ENCODE measurements around the gene SLC38A5. TPM values are rescaled to one million over a fixed set of nuclear protein-coding genes. Genes with fewer than 3 reads are reported as not detected.

Gene SLC38A5
- total RNA-seq, 4 donors from 2014 or later = 24.2 to 63.0 (median 46.2) TPM

GRCh38 chrX:48466696-48467095 is 3.4 kb downstream of the SLC38A5 start:
- Histone ChIP-seq H3K27ac (no peak overlapping the region), H3K4me3 (no peak overlapping the region), H3K4me1 (peaks cover 3% of the 10 kb centered on the region), H3K27me3 (no peaks in the 10 kb centered on the region), H3K9me3 (no peaks in the 10 kb centered on the region), H3K36me3 (no peaks in the 10 kb centered on the region)
- TF ChIP-seq, protein P1, sequence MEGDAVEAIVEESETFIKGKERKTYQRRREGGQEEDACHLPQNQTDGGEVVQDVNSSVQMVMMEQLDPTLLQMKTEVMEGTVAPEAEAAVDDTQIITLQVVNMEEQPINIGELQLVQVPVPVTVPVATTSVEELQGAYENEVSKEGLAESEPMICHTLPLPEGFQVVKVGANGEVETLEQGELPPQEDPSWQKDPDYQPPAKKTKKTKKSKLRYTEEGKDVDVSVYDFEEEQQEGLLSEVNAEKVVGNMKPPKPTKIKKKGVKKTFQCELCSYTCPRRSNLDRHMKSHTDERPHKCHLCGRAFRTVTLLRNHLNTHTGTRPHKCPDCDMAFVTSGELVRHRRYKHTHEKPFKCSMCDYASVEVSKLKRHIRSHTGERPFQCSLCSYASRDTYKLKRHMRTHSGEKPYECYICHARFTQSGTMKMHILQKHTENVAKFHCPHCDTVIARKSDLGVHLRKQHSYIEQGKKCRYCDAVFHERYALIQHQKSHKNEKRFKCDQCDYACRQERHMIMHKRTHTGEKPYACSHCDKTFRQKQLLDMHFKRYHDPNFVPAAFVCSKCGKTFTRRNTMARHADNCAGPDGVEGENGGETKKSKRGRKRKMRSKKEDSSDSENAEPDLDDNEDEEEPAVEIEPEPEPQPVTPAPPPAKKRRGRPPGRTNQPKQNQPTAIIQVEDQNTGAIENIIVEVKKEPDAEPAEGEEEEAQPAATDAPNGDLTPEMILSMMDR (IDR thresholded peaks at IDR 0.05) = no peak
- TF ChIP-seq POLR2AphosphoS5 (IDR thresholded peaks at IDR 0.05) = no peak
- no peak for TF ChIP-seq POLR2A (IDR thresholded peaks at IDR 0.05)
- TF ChIP-seq EP300 (IDR thresholded peaks at IDR 0.05) = no peak
- no peak for DNase-seq (ENCODE audit: low spot score in 2 of 2)
- WGBS = 94% methylated on average over 10 of the region's 10 CpGs

DNA sequence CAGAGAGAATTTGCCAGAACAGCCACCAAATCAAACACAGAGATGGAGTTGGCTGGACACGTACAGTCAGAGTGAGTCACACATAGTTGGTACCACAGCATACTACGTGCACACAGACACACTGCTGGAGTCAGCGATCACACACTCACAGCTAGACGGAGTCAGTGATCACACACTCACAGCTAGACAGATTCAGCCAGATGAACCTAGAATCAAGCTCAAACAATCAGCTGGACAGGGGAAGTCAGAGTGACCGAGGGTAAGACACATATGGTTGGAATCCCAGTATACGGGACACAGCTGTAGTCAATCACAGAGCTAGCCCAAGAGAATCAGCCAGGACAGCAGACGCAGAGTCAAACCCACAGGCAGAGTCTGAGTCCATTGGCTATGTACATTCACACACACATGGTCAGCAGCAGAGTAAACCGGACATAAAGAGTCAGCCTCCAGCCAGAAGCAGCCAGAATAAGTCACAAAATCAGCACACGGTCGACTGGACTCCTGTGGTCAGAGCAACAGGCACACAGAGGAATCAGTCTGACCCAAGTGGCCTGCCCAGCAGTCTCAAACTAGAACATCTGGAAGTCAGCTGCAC is 4.6 kb downstream of the SLC38A5 start:
- H3K27ac ChIP-seq = no peak overlapping the region
- H3K9me3 ChIP-seq = no peaks in the 10 kb centered on the region
- WGBS = 60% methylated on average over 10 of the region's 10 CpGs
- H3K4me3 ChIP-seq = no peak overlapping the region
- no peak for DNase-seq (ENCODE audit: low spot score in 2 of 2)
- no peaks in the 10 kb centered on the region for H3K27me3 ChIP-seq
- TF ChIP-seq EP300 (IDR thresholded peaks at IDR 0.05) (no peak), POLR2AphosphoS5 (IDR thresholded peaks at IDR 0.05) (no peak), POLR2A (IDR thresholded peaks at IDR 0.05) (no peak)
- TF ChIP-seq, protein P1 (IDR thresholded peaks at IDR 0.05) = no peak
- H3K4me1 ChIP-seq = peaks cover 3% of the 10 kb centered on the region
- H3K36me3 ChIP-seq = no peaks in the 10 kb centered on the region

DNA sequence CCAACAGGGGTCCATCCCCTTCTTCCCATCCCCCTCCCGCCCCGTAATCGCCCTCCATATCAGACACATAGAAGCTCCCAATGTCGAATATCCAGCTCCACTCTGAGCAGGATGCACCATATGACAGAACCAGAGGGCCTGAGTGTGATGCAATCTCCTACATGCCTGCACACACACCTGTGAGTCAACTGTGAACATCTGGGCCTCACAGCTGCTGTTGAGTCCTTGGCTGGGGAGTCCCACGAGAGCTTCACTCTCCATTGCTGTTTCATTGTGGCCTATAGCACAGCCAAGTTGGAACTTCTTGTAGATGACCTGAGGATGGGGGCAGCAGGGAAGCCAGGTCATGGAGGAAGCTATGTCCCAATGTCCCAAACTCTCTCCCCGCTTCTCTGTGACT is 8.2 kb downstream of the SLC38A5 start:
- TF ChIP-seq EP300 (IDR thresholded peaks at IDR 0.05) (no peak), POLR2A (IDR thresholded peaks at IDR 0.05) (no peak), POLR2AphosphoS5 (IDR thresholded peaks at IDR 0.05) (no peak)
- TF ChIP-seq, protein P1 (IDR thresholded peaks at IDR 0.05) = no peak
- H3K9me3 ChIP-seq = no peaks in the 10 kb centered on the region
- H3K27ac ChIP-seq = no peak overlapping the region
- no peaks in the 10 kb centered on the region for H3K36me3 ChIP-seq
- 68% methylated on average over 3 of the region's 6 CpGs for WGBS
- no peak overlapping the region for H3K4me3 ChIP-seq
- no peak for DNase-seq (ENCODE audit: low spot score in 2 of 2)
- H3K27me3 ChIP-seq = no peaks in the 10 kb centered on the region
- no peaks in the 10 kb centered on the region for H3K4me1 ChIP-seq

DNA sequence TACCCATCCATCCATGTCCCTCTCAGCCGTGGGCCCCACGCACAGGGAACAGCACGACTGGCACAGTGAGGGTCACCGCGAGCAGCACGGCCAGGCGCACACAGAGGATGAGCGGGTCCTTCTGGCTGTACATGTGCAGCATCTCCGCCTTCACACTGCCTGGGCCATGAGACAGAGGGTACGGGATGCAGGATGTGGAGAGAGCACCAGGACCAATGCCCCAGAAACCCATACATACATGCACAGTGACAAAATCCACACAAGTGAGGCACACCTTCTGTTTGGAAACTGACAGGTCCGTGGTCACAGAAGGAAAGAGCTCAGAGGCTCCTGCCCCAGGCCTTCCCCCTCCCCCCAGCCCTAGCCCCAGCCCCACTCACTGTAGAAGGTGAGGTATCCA is 9.5 kb downstream of the SLC38A5 start:
- Histone ChIP-seq H3K36me3 (no peaks in the 10 kb centered on the region), H3K4me3 (no peak overlapping the region), H3K4me1 (no peaks in the 10 kb centered on the region), H3K27ac (no peak overlapping the region), H3K9me3 (no peaks in the 10 kb centered on the region), H3K27me3 (no peaks in the 10 kb centered on the region)
- WGBS = 89% methylated on average over 11 of the region's 11 CpGs
- TF ChIP-seq POLR2AphosphoS5 (IDR thresholded peaks at IDR 0.05) = no peak
- TF ChIP-seq POLR2A (IDR thresholded peaks at IDR 0.05) = no peak
- DNase-seq (ENCODE audit: low spot score in 2 of 2) = no peak

- no peak overlapping the region for H3K27ac ChIP-seq
- no peaks in the 10 kb centered on the region for H3K9me3 ChIP-seq
- DNase-seq (ENCODE audit: low spot score in 2 of 2) = no peak
- no peak for TF ChIP-seq POLR2AphosphoS5 (IDR thresholded peaks at IDR 0.05)
- no peak for TF ChIP-seq EP300 (IDR thresholded peaks at IDR 0.05)
- TF ChIP-seq, protein P1 (IDR thresholded peaks at IDR 0.05) = no peak
- no peak for TF ChIP-seq POLR2A (IDR thresholded peaks at IDR 0.05)
- no peaks in the 10 kb centered on the region for H3K4me1 ChIP-seq
- H3K36me3 ChIP-seq = no peaks in the 10 kb centered on the region
- H3K27me3 ChIP-seq = no peaks in the 10 kb centered on the region
- H3K4me3 ChIP-seq = no peak overlapping the region
- WGBS = 86% methylated on average over 3 of the region's 3 CpGs
Measured at GRCh38 chrX:48460031-48460430, 10.0 kb downstream of the SLC38A5 start.

DNA sequence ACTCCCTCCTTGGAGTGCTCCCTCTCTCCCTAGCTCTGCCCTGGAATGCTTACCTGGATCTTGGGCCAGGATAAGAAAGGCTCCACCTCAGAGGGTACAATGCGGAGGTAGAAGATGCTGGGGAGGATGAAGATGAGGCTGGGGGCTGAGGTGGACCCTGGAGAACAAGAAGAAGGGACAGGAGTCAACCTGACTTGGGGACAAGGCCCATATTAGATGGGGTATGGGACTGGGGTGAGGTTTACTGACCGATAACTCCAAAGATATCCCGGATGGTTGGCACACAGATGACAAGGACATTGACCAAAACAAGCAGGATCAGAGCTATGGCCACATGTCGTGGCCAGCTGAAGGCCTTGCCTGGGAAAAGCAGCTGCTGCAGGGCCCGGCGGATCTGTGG is 10.6 kb downstream of the SLC38A5 start:
- no peak for DNase-seq (ENCODE audit: low spot score in 2 of 2)
- Histone ChIP-seq H3K9me3 (no peaks in the 10 kb centered on the region), H3K4me3 (no peak overlapping the region), H3K27me3 (no peaks in the 10 kb centered on the region), H3K36me3 (no peaks in the 10 kb centered on the region), H3K27ac (no peak overlapping the region), H3K4me1 (no peaks in the 10 kb centered on the region)
- TF ChIP-seq POLR2AphosphoS5 (IDR thresholded peaks at IDR 0.05) (no peak), POLR2A (IDR thresholded peaks at IDR 0.05) (no peak), EP300 (IDR thresholded peaks at IDR 0.05) (no peak)
- TF ChIP-seq, protein P1 (IDR thresholded peaks at IDR 0.05) = no peak
- WGBS = 91% methylated on average over 6 of the region's 6 CpGs

All from suprapubic skin (tissue), 4 donors.